Mucosa of descending colon (tissue), 3 donors: Measurements from ENCODE around the gene ASXL2. TPM values are rescaled to one million over a fixed set of nuclear protein-coding genes. Genes with fewer than 3 reads are reported as not detected.

ENCODE experiments used
- ATAC-seq: fragments of 200-7000 bp; cut with Tn5 transposase; one replicate; pipeline ENCODE4 v1.9.1; 2020; ENCODE audit warnings: mild to moderate bottlenecking, moderate library complexity
- DNase-seq, 3 donors: peaks; one replicate each; pipeline ENCODE4 v3.0.0-alpha.2; 2020
- H3K36me3 ChIP-seq: fragments of 200-600 bp; one replicate; pipeline ENCODE4 v1.8.0; 2021; ENCODE audit warnings: low read depth, mild to moderate bottlenecking
- H3K4me1 ChIP-seq: fragments of 200-600 bp; one replicate; pipeline ENCODE4 v1.8.0; 2021; ENCODE audit warnings: low read depth, mild to moderate bottlenecking
- H3K4me3 ChIP-seq: fragments of 200-600 bp; one replicate; pipeline ENCODE4 v1.8.0; 2021; ENCODE audit warnings: mild to moderate bottlenecking
- H3K9me3 ChIP-seq: fragments of 200-600 bp; one replicate; pipeline ENCODE4 v1.8.0; 2021; ENCODE audit warnings: mild to moderate bottlenecking
- intact Hi-C, 2 donors: fragments of 100-400 bp; cut with DNase I in 1 of 2; cut with micrococcal nuclease in 1 of 2; formaldehyde crosslinking; loops; one replicate each; pipeline versions ENCODE4 v1.11.0 to v1.11.1; 2022; cut with DNase I, micrococcal nuclease
- total RNA-seq, 3 donors: library from RNA; stranded (reverse); fragmentation: NEBNext Ultra II Directional in 2 of 3; extraction: Animal tissue kit (Norgen Biotek cat#: 25700) in 2 of 3; gene quantifications; one replicate each; pipeline versions ENCODE4 v1.2.1 to v1.2.4, GENCODE V29; 2021 to 2023
- TF ChIP-seq, protein P1 (sequence below): fragments of 200-600 bp; IDR thresholded peaks from one replicate; pipeline ENCODE4 v1.8.0; 2022; ENCODE audit warnings: antibody characterized with exemption, mild to moderate bottlenecking
- donor health status: DM: no; HTN: no; CAD: no; lungs with moderate emphysema.
- donor health status: DM: no; HTN: no; CAD: no.
- donor health status: DM: no; HTN: yes; CAD: no.

The ASXL2 gene
- total RNA-seq, 3 donors from 2014 or later = 29.9 to 39.2 (median 33.4) TPM

GRCh38 chr2:25894135-25894830 lies 16.0 kb upstream of the ASXL2 start:
- intact Hi-C loops = no loop called here
- Histone ChIP-seq H3K4me1 (no peaks in the 10 kb centered on the region), H3K9me3 (no peaks in the 10 kb centered on the region), H3K36me3 (no peaks in the 10 kb centered on the region), H3K4me3 (no peak overlapping the region)
- ATAC-seq (peak; percentile 64), DNase-seq (peak in 2 of 3 donors; percentile 39 to 46)
- TF ChIP-seq, protein P1, sequence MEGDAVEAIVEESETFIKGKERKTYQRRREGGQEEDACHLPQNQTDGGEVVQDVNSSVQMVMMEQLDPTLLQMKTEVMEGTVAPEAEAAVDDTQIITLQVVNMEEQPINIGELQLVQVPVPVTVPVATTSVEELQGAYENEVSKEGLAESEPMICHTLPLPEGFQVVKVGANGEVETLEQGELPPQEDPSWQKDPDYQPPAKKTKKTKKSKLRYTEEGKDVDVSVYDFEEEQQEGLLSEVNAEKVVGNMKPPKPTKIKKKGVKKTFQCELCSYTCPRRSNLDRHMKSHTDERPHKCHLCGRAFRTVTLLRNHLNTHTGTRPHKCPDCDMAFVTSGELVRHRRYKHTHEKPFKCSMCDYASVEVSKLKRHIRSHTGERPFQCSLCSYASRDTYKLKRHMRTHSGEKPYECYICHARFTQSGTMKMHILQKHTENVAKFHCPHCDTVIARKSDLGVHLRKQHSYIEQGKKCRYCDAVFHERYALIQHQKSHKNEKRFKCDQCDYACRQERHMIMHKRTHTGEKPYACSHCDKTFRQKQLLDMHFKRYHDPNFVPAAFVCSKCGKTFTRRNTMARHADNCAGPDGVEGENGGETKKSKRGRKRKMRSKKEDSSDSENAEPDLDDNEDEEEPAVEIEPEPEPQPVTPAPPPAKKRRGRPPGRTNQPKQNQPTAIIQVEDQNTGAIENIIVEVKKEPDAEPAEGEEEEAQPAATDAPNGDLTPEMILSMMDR = no peak

- Histone ChIP-seq H3K9me3 (no peaks in the 10 kb centered on the region), H3K4me1 (no peaks in the 10 kb centered on the region), H3K4me3 (no peak overlapping the region), H3K36me3 (no peaks in the 10 kb centered on the region)
- ATAC-seq = no peak
- TF ChIP-seq, protein P1 = no peak
- intact Hi-C loops = no loop called here
- no peak for DNase-seq
Measured at GRCh38 chr2:25891672-25892071, 13.4 kb upstream of the ASXL2 start.

GRCh38 chr2:25887624-25888242 lies 9.4 kb upstream of the ASXL2 start:
- no peak for ATAC-seq
- Histone ChIP-seq H3K36me3 (no peaks in the 10 kb centered on the region), H3K4me3 (no peak overlapping the region), H3K9me3 (no peaks in the 10 kb centered on the region), H3K4me1 (no peaks in the 10 kb centered on the region)
- no peak for DNase-seq
- TF ChIP-seq, protein P1 = no peak
- intact Hi-C loops = no loop called here

- TF ChIP-seq, protein P1 = no peak
- DNase-seq = no peak
- Histone ChIP-seq H3K4me1 (no peaks in the 10 kb centered on the region), H3K9me3 (no peaks in the 10 kb centered on the region), H3K36me3 (no peaks in the 10 kb centered on the region), H3K4me3 (no peak overlapping the region)
- intact Hi-C loops = no loop called here
- ATAC-seq = no peak
Measured at GRCh38 chr2:25885933-25886332, 7.6 kb upstream of the ASXL2 start.

- peaks cover 4% of the 10 kb centered on the region for H3K36me3 ChIP-seq
- DNase-seq (no peak), ATAC-seq (no peak)
- no peak overlapping the region for H3K4me3 ChIP-seq
- peaks cover 8% of the 10 kb centered on the region for H3K4me1 ChIP-seq
- intact Hi-C loops = no loop called here
- TF ChIP-seq, protein P1 = no peak
- no peaks in the 10 kb centered on the region for H3K9me3 ChIP-seq
Measured at GRCh38 chr2:25881764-25882163, 3.5 kb upstream of the ASXL2 start.
